Sciatic nerve (tissue), 2 donors: ENCODE data around the gene PTPRN2. TPM values are rescaled to one million over a fixed set of nuclear protein-coding genes. Genes with fewer than 3 reads are reported as not detected.

Source experiments
- ATAC-seq: fragments of 200-7000 bp; cut with Tn5 transposase; one replicate; pipeline ENCODE4 v1.9.1; 2020; ENCODE audit warnings: mild to moderate bottlenecking, moderate library complexity
- DNase-seq: peaks from one replicate; pipeline ENCODE4 v3.0.0-alpha.2; 2020; ENCODE audit warnings: low spot score
- intact Hi-C: fragments of 100-400 bp; cut with DNase I; formaldehyde crosslinking; loops from one replicate; pipeline ENCODE4 v1.14.2; 2022
- total RNA-seq: library from RNA; stranded (reverse); fragmentation: NEBNext Ultra II Directional; extraction: Animal tissue kit (Norgen Biotek cat#: 25700); gene quantifications from one replicate; pipeline ENCODE4 v1.2.1, GENCODE V29; 2021
- donor health status: DM: no; HTN: no; CAD: no.
- donor health status: DM: no; HTN: no; CAD: no.

PTPRN2 gene
- total RNA-seq, 1 donor from 2014 or later: 12.7 TPM

DNA sequence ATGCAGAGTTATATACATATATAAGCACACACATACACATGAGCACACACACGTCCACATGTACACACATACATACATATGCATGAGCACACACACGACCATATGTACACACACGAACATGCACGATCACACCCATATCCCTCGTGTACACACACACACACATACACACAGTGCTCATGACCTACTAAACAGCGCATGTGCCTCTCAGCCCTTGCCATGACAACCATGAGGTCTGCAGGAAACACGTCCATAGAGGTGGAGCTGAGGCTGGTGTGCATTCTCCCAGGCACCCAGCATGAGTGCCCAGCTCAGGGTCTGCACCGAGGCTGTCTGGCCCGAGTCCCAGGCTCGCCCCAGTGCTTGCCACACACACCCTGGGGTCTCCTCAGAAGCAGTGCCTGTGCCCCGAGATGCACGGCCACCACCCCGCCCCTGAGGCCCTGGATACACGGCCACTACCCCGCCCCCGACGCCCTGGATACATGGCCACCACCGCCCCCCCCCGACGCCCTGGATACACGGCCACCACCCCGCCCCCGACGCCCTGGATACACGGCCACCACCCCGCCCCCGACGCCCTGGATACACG, 721.2 kb downstream of the PTPRN2 start:
- intact Hi-C loops: no loop called here
- DNase-seq (no peak), ATAC-seq (no peak)

DNA sequence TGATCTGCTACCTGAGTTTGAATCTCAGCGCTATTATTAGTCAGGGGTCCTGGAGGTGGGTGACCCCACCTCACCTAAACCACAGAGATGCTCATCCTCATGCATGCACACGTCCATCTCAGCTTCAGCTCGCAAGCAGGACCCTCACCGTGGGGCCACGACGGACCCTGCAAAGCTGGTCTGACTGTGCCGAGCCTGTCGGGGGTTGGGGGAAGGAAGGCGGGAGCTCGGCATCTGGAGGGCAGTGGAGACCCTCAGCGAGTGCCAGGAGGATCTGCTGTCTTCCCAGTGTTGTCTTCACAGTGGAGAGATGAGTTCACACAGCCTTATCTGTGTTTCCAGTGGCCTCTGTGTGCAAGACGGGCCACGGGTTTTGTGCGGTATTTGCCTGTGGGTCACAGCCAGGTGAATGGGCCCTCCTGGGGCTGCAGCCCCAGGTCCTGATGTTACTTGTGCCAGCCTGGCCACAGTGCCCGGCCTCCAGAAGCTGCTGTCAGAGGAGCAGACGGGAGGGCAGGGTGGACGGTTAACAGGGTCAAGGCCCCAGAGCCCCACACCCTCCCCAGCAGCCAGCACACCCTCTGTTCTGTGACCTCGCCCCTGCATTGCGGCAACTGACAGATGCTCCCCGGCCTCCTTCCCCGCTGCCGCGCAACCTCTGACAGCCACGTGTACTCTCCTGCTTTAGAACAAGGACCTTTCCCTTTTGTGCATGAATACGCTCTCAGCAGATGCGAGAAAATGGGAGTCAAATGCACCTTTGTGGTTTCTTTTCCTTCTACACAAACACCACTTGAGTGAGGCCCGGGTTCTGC, 722.1 kb downstream of the PTPRN2 start:
- intact Hi-C loops: no loop called here
- ATAC-seq (no peak), DNase-seq (no peak)

DNA sequence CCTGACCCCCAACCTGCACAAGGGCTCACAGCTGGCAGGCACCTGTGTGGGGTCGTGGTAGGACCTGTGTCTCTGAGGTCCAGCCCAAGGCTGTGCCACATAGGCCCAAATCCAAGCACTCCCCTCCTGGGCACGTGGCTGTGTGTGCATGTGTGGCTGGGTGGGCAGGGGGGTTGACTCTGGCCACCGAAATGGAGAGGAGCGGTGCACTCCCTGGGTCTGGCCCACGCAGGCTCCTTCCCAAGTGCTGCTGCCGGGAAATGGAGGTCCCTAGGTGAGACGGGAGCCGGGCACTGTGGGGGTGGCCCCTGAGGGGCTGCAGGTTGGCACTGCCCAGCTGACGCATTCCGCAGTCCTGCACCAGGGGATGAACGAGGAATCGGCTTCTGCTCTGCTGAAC, 722.7 kb downstream of the PTPRN2 start:
- no peak for DNase-seq
- ATAC-seq: no peak

DNA sequence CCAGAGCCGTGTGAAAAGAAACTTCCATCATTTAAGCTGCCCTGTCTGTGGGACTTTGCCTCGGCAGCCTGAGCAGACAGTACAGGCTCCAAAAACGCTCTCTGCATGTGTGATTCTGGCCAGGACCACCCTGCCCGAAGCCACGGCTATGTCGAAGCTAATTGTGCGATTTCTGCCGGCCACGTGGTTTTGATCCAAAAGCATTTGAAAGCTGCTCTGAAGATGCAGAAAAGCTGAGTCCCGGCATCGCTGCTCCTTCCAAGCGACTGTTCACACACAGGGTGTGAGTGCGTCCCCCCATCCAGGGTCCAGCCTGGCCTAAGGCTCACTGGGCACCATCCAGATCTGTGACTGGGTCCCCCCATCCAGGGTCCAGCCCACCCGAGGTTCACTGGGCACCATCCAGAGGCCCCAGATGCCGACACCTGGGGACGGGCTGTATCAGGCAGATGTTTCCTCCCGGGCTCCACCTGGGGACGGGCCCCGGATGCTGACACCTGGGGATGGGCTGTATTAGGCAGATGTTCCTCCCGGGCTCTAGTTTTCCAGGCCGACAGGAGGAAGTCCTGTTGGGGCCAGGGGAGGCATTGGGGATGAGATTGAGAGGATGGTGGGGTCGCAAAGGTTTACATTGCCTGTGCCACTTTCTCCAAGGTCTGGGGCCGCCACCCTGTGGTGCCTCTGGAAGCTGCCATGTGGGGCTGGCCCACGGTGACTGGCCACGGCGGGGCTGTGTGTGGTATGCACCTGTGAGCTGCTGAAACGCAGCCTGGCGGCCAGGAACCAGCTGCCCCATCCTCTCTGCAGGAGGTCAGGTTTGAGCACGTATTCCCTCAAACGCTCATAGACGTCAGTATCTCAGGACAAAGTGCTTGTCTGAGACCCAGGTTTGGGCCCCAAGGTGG, 723.5 kb downstream of the PTPRN2 start:
- intact Hi-C loops: no loop called here
- ATAC-seq (peak; percentile 34), DNase-seq (no peak)

More for the DNA sequence above, 722.7 kb downstream of the PTPRN2 start:
- intact Hi-C loops: no loop called here

DNA sequence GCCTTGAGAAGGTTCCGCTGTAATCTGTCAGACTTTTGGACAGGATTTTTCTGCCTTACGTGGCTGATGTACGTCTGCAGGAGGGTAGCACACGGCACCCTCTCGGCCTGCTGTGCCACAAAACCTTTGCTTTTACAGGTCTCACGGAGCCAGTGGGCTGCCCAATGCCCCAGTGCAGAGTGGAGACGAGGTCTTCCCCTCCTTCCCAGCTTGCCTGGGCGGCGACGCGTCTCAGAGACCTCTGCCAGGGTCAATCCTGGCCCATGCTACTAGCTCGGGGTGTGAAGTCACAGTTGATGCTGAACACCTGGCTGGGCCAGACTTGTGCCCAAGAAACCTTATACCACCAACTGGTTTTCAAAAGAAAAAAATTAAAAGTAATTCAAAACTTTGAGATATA, 724.4 kb downstream of the PTPRN2 start:
- intact Hi-C loops: no loop called here
- ATAC-seq (no peak), DNase-seq (no peak)

DNA sequence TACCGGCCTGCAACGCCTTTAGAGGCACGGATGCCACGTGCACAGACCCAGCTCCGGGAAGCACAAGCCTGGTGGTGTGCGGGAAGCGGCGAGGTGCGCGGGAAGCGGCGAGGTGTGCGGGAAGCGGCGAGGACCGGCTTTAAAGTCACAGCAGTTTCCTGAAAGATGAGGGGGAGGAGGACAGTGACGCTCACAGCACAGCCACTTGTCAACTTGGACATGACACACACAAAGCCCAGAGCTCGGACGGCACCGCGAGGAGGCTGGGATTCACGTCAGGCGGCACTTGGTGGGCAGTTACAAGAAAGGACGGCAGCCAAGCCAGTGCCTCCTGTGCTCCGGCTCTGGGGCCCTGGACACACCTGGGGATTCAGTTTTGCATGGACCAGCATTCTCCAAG, 724.9 kb downstream of the PTPRN2 start:
- ATAC-seq: no peak
- intact Hi-C loops: no loop called here
- DNase-seq: no peak

DNA sequence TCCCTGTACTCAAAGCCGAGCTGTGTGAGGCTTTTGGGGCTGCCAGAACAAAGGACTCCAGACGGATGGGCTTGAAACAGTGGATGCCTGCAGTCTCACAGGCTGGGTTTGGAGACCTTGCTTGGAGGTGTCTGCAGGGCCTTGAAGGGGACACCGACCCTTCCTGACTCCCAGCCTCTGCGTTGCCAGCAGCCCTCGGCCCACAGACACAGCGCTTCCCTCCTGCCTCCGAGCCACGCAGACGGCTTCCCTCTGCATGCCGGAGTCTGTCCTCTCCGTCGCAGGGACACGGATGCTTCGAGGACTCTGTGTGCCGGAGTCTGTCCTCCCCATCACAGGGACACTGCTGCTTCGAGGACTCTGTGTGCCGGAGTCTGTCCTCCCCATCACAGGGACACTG, 726.1 kb downstream of the PTPRN2 start:
- intact Hi-C loops: no loop called here
- ATAC-seq (no peak), DNase-seq (no peak)

DNA sequence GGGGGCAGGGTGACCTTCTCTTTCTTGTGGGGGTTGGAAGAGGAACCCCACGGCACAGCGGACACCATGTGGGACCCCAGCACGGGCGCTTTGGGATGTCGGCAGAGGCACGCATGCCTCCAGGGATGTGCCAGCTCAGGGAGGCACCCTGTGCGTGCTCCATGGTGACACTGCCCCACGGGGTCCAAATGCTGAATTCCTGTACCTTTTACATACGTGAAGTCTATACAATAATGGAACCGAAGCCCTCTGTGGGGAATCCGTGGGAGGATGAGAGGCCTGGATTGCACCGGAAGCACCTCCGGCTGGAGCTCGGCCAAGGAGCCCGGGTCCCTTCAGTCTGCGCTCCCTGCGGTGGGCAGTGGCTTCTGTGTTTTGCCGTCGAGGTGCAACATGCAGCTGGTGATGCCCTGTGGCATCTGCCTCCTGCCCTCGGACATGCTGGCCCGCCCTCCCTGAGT, 726.6 kb downstream of the PTPRN2 start:
- intact Hi-C loops: no loop called here
- no peak for ATAC-seq
- no peak for DNase-seq

DNA sequence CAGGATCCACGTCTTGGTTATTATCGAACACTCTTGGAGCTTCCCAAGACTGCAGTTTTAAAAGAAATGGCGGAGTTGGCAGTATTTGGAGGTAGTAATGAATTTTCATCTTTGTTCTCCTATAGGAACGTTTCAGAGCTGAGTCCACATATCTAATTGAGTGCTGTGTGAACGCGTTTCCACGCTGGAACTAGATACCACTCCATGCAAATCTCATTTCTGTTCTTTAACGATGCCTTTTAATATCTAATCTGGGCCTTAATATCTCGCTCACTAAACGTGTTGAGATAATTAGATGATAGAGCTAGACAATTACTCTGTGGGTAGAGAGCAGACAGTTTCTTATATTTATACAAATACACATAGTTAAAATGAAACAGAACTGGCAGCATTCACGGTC, 727.2 kb downstream of the PTPRN2 start:
- no peak for ATAC-seq
- no peak for DNase-seq
- intact Hi-C loops: no loop called here

DNA sequence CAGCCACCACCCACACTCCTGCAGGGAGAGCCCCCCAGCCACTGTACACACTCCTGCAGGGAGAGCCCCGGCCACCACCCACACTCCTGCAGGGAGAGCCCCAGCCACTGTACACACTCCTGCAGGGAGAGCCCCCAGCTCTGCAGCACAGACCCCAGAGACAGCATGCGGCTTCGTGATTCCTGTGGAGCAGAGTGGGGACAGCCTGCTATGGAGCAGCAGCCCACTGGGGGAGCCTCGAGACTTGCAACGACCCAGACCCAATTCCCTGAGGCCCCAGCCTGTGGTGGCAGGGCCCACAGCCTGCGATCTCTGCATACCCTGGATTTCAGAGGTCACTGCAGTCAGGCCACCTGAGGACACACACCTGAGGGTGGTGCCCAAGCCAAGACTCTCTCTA, 727.7 kb downstream of the PTPRN2 start:
- no peak for ATAC-seq
- intact Hi-C loops: no loop called here
- no peak for DNase-seq

DNA sequence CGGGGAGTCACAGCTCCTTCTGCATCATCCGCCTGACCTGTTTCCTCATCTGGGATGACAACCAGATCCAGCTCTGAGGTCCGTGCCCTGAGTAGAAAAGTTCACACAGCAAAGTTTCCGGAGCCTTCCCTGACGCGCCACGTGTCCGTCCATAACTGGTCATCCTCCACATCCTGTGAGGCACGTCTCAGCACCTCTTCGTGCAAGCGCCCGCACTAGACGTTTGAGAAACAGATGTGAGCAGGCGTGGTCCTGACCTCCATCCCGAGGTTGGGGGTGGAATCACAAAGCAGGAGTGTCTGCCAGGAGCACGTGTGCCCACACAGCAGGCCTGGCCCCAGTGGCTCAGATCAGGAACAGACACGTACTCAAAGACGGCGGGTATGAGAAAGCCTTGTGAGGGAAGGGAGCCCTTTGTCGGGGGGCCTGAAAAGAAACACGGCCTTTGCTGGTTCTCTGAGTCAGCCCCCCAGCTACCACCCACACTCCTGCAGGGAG, 730.0 kb downstream of the PTPRN2 start:
- DNase-seq: no peak
- intact Hi-C loops: no loop called here
- no peak for ATAC-seq

DNA sequence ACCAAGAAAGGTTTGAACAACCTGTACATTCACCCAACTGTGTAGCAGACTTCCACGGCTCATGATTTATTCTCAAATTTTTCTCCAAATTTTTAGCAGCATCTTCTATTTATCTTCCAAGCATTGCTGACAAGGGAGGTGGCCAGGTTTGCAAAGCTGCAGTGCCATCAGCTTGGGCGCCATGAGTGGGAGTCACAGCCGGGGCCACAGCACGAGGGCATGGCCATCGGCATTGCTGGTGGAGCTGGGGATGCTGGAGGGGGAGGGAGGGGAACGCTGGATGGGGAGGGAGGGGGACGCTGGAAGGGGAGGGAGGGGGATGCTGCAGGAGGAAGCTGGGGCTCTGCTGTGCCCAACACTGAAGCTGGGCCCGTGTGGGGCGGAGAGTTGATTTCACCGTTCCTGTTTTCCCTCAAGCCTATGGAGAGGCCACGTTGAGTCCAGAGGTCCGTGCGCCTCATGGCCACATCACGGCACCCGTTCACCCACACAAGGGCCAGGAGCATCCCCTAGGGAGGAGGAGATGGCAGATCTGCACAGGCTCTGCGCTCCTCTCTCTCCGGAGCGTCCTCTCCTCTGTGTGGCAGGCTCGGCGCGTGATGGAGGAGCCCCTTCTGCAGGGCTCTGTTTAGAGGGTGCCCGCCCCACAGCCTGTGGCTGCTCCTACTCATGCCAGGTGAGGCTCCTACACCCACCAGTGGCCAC, 730.6 kb downstream of the PTPRN2 start:
- intact Hi-C loops: no loop called here
- DNase-seq (no peak), ATAC-seq (no peak)

DNA sequence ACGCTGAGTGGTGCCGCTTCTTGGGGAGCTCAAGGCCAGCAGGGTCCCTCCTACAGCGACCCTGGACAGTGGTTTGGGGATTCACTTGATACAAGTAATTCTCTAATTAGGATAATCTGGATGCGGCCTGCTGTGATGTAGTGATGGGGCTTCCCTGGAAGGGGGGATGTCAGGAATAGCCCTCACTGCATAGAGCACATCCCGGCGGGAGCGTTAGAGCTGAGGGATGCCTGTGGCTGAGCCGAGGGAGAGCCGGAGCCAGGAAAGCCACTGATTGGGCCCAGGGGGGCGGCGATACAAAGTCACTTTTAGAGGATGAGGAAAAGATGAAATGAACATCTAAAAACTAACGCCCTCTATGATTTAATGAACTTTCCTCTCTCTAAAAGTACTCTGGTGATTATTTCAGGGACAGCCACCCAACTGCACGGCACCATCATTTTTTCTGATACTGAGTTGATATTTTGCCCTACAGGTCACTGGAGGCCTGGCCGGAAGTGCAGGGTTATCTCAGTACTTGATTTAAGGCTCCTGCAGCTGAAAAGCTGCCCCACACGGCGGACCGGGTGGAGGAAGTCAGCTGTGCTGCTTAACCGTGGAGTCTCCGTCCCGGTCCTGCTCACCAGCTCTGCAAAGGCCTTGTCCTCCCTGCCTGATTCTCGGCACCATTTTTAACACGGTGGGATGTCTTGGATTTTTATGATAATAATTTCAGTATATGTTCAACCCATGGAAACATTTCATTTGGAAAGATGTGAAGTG, 732.0 kb downstream of the PTPRN2 start:
- DNase-seq: no peak
- intact Hi-C loops: no loop called here
- no peak for ATAC-seq

DNA sequence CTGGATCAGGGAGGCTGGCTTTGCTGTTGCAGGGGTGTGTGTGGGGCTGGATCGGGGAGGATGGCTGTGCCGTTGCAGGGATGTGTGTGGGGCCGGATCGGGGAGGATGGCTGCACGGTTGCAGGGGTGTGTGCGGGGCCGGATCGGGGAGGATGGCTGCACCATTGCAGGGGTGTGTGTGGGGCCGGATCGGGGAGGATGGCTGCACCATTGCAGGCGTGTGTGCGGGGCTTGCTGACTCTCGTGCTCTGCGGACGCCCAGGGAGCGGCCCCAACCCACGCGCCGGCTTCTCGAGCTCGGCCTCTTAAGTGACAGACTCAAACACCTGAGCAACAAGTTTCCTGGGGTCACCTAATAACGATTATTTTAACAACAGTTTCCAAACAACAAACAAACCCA, 732.6 kb downstream of the PTPRN2 start:
- DNase-seq (no peak), ATAC-seq (no peak)
- intact Hi-C loops: no loop called here

DNA sequence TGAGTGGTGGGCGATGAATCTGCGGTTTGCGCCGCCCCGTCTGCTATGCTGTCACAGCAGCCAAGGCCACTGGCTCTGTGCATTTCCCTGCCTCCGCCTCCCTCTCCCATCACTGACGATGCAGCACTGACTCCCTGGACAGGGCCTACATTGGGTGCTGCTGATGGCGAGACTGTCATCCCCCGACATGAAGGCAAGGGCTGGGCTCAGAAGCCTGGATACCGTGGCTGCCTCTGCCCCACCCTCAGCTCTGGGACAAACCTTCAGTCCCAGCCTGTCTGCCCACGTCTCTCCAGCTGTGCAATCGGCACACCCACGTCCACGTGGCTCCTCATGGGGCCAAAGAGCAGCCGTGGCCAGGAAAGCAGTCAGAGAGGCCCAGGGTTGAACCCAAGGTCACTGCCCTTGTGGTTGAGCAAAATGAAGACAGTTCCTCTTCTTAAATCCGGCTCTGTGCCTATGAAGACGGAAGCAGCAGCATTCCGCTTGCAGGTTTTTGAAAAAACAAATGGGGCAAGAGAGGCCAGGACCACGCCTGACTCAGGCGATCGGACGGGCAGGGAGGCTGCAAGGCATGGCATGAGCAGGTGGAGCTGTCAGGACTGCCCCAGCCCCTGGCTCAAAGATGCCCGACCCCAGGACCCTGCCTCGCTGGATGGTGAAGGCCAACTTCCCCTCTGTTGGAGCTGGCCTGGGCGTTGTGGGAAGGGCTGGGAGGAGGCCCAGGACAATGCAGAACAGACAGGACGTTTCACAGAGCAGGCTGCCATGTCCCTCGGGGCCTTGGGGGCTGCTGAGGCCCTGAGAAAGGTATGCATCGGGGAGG, 733.3 kb downstream of the PTPRN2 start:
- peak; percentile 98 for ATAC-seq
- intact Hi-C loops: no loop called here
- peak; percentile 89 for DNase-seq

DNA sequence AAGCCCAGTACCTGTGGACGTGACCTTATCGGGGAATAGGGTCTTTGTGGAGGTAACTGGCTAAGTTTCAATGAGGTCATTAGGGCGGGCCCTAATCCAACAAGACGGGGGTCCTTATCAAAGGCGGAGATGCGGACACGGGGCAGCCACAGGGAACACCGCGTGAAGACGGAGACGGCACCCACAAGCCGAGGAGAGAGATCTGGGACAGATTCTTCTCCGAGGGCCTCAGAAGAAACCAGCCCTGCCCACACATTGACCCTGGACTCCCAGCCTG, 733.9 kb downstream of the PTPRN2 start:
- ATAC-seq (no peak), DNase-seq (no peak)
- intact Hi-C loops: no loop called here

DNA sequence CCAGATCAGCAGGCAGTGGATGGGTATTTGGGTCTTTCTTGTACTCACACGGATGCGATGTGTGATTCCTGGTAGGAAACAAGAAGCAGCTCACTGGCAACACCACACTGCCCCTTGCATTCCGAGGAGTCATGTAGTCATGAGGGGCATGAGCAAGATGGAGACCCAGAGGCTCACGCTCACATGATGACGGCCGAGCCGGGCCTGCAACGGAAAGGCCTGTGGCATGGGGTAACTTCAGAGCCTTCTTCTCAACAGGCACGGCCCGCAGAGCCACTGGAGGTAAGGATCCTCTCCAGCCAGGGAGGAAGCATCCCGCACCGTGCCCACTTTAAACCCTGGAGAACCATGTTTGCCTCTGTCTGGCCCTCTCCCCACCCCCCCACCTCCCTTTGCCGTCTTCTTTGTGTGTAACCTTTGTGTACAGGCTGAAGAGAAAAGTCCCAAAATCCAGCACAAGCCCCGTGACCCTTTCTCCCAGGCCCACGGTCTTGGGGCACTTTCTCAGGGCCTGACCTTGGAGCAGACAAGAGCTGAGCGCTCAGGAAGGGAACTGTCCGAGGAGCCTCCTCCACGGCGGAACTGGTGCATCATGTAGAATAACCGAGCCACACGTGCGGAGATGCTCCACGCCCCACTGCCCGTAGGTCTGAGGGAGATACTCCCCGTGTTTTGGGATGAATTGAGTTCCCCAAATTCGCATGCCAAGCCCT, 734.4 kb downstream of the PTPRN2 start:
- DNase-seq (no peak), ATAC-seq (no peak)
- intact Hi-C loops: no loop called here
